ENCODE data around the gene PCDHA12. TPM values are rescaled to one million over a fixed set of nuclear protein-coding genes. Genes with fewer than 3 reads are reported as not detected.
"Not testable (repeated sequence)": the region's sequence is repeated elsewhere in the genome, so short reads cannot be mapped to it uniquely, and the experiment has no call there.

Gene PCDHA12, protein sequence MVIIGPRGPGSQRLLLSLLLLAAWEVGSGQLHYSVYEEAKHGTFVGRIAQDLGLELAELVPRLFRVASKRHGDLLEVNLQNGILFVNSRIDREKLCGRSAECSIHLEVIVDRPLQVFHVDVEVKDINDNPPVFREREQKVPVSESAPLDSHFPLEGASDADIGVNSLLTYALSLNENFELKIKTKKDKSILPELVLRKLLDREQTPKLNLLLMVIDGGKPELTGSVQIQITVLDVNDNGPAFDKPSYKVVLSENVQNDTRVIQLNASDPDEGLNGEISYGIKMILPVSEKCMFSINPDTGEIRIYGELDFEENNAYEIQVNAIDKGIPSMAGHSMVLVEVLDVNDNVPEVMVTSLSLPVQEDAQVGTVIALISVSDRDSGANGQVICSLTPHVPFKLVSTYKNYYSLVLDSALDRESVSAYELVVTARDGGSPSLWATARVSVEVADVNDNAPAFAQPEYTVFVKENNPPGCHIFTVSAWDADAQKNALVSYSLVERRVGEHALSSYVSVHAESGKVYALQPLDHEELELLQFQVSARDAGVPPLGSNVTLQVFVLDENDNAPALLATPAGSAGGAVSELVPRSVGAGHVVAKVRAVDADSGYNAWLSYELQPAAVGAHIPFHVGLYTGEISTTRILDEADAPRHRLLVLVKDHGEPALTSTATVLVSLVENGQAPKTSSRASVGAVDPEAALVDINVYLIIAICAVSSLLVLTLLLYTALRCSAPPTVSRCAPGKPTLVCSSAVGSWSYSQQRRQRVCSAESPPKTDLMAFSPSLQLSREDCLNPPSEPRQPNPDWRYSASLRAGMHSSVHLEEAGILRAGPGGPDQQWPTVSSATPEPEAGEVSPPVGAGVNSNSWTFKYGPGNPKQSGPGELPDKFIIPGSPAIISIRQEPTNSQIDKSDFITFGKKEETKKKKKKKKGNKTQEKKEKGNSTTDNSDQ
- not detected for total RNA-seq
- polyA plus RNA-seq = not detected
- total RNA-seq = not detected

DNA sequence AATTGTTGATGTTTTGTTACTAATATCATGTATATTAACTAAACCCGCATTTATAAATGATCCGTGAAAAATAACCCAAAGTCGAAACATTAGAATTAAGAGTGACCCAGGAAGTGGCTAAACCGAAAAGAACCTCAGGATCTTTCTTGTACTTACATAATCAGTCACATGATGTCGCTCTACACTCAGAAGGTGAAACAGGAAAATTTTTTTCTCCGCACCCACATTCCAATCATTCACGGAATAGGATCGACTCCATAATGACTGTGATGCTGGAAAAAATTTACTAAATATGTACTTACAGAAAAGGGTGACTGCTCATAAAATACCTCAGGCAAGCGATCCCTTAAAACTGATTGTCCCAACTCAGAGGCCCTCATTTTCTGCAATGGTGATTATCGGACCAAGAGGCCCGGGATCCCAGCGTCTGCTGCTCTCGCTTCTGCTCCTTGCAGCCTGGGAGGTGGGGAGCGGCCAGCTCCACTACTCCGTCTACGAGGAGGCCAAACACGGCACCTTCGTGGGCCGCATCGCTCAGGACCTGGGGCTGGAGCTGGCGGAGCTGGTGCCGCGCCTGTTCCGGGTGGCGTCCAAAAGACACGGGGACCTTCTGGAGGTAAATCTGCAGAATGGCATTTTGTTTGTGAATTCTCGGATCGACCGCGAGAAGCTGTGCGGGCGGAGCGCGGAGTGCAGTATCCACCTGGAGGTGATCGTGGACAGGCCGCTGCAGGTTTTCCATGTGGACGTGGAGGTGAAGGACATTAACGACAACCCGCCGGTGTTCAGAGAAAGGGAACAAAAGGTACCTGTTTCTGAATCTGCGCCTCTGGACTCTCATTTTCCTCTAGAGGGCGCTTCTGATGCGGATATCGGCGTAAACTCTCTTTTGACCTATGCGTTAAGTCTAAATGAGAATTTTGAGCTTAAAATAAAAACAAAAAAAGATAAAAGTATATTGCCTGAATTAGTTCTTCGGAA is at the start of gene PCDHA12:
TSS of gene PCDHA12 (plus strand) at position 224 of the 981 bp plus-strand sequence. CDS start at position 389, 165 bp downstream.
- Mint-ChIP-seq H3K4me3 (peak within 1 kb of the TSS in 1 of 10 donors; percentile 20), H3K27ac (peak within 1 kb of the TSS in 1 of 9 donors; percentile 52), H3K36me3 (peaks cover 0 to 21% (median 0%) of the 10 kb centered on the region in 5 donors), H3K27me3 (peaks cover 0 to 63% (median 61%) of the 10 kb centered on the region in 5 donors), H3K4me1 (no peaks in the 10 kb centered on the region), H3K9me3 (peaks cover under 1 to 86% (median 36%) of the 10 kb centered on the region in 11 donors)
- CTCF ChIA-PET = no interaction called here
- Histone ChIP-seq H3K9me3 (ENCODE audit: control insufficient read depth in 2 of 3, low read length in 3 of 3) (peaks cover 0 to 30% (median 0%) of the 10 kb centered on the region in 3 experiments), H3K4me1 (ENCODE audit: control insufficient read depth in 2 of 2, insufficient read depth in 2 of 2, low read length in 2 of 2) (no peaks in the 10 kb centered on the region), H3K27me3 (ENCODE audit: control insufficient read depth in 2 of 2, insufficient read depth in 2 of 2, low read length in 2 of 2) (peaks cover 0 to 4% of the 10 kb centered on the region in 2 donors), H3K27ac (ENCODE audit: low read depth, low read length) (no peak within 1 kb of the TSS), H3K36me3 (ENCODE audit: control insufficient read depth in 2 of 3, insufficient read depth in 3 of 3, low read length in 3 of 3) (no peaks in the 10 kb centered on the region), H3K4me3 (ENCODE audit: low read length) (no peak within 1 kb of the TSS)
- intact Hi-C loops (cut with micrococcal nuclease) = no loop called here
- DNase-seq (no peak), ATAC-seq (no peak)
- POLR2A ChIA-PET = no interaction called here

DNA sequence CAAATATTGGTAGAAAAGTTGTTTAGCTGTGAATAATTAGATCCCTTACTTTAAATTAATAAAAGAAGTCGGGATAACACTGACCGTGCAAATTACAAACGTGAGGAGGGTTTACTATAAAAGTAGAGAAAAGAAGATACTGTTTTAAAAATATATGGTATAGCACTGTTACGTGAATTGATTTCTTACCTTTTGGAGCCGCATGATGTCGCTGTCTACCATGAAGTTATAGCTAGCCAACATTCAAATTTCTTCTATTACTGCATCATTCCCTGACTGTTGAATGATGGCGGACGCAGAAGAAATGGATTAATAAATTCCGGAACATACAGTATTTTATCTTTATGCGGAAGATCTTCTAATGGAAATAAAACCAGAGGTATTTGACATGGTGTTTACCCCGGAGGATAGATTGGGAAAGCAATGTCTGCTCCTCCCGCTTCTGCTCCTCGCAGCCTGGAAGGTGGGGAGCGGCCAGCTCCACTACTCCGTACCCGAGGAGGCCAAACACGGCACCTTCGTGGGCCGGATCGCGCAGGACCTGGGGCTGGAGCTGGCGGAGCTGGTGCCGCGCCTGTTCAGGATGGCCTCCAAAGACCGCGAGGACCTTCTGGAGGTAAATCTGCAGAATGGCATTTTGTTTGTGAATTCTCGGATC is 47.3 kb upstream of the PCDHA12 start, which contains the start of gene PCDHA6:
TSS of gene PCDHA6 (plus strand) at position 257 of the 658 bp plus-strand sequence. CDS start at position 389, 132 bp downstream.
- Histone ChIP-seq H3K4me1 (ENCODE audit: control insufficient read depth in 2 of 2, insufficient read depth in 2 of 2, low read length in 2 of 2) (no peaks in the 10 kb centered on the region), H3K27me3 (ENCODE audit: control insufficient read depth in 2 of 2, insufficient read depth in 2 of 2, low read length in 2 of 2) (peaks cover 0 to 10% of the 10 kb centered on the region in 2 donors), H3K4me3 (ENCODE audit: low read length) (no peak within 1 kb of the TSS), H3K27ac (ENCODE audit: low read depth, low read length) (no peak within 1 kb of the TSS), H3K36me3 (ENCODE audit: control insufficient read depth in 2 of 3, insufficient read depth in 3 of 3, low read length in 3 of 3) (no peaks in the 10 kb centered on the region), H3K9me3 (ENCODE audit: control insufficient read depth in 2 of 3, low read length in 3 of 3) (peaks cover 0 to 28% (median 0%) of the 10 kb centered on the region in 3 experiments)
- DNase-seq = no peak
- CTCF ChIA-PET = no interaction called here
- Mint-ChIP-seq H3K36me3 (peaks cover 0 to 17% (median 0%) of the 10 kb centered on the region in 5 donors), H3K27me3 (peaks cover 3 to 57% (median 44%) of the 10 kb centered on the region in 5 donors), H3K27ac (peak within 1 kb of the TSS in 1 of 9 donors; percentile 65), H3K4me1 (no peaks in the 10 kb centered on the region), H3K4me3 (peak within 1 kb of the TSS in 1 of 10 donors; percentile 23), H3K9me3 (peaks cover 5 to 81% (median 35%) of the 10 kb centered on the region in 11 donors)
- intact Hi-C loops (cut with micrococcal nuclease) = no loop called here
- POLR2A ChIA-PET = no interaction called here
- ATAC-seq = no peak

DNA sequence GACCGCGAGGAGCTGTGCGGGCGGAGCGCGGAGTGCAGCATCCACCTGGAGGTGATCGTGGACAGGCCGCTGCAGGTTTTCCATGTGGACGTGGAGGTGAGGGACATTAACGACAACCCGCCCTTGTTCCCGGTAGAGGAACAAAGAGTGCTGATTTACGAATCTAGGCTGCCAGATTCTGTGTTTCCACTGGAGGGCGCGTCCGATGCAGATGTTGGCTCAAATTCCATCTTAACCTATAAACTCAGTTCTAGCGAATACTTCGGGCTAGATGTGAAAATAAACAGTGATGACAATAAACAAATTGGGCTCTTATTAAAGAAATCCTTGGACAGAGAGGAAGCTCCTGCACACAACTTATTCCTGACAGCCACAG is 46.8 kb upstream of the PCDHA12 start:
- Mint-ChIP-seq H3K4me1 (no peaks in the 10 kb centered on the region), H3K36me3 (peaks cover 0 to 21% (median 0%) of the 10 kb centered on the region in 5 donors), H3K4me3 (peak overlapping the region in 1 of 10 donors; percentile 23), H3K27ac (peak overlapping the region in 1 of 9 donors; percentile 58), H3K27me3 (peaks cover 3 to 62% (median 48%) of the 10 kb centered on the region in 5 donors), H3K9me3 (peaks cover 6 to 86% (median 38%) of the 10 kb centered on the region in 11 donors)
- Histone ChIP-seq H3K36me3 (ENCODE audit: control insufficient read depth in 2 of 3, insufficient read depth in 3 of 3, low read length in 3 of 3) (no peaks in the 10 kb centered on the region), H3K4me3 (ENCODE audit: low read length) (no peak overlapping the region), H3K4me1 (ENCODE audit: control insufficient read depth in 2 of 2, insufficient read depth in 2 of 2, low read length in 2 of 2) (no peaks in the 10 kb centered on the region), H3K27ac (ENCODE audit: low read depth, low read length) (no peak overlapping the region), H3K9me3 (ENCODE audit: control insufficient read depth in 2 of 3, low read length in 3 of 3) (peaks cover 0 to 32% (median 0%) of the 10 kb centered on the region in 3 experiments), H3K27me3 (ENCODE audit: control insufficient read depth in 2 of 2, insufficient read depth in 2 of 2, low read length in 2 of 2) (peaks cover 0 to 11% of the 10 kb centered on the region in 2 donors)
- ATAC-seq (no peak), DNase-seq (no peak)
- ChIA-PET CTCF (no interaction called here), POLR2A (no interaction called here)
- intact Hi-C loops (cut with micrococcal nuclease) = no loop called here

DNA sequence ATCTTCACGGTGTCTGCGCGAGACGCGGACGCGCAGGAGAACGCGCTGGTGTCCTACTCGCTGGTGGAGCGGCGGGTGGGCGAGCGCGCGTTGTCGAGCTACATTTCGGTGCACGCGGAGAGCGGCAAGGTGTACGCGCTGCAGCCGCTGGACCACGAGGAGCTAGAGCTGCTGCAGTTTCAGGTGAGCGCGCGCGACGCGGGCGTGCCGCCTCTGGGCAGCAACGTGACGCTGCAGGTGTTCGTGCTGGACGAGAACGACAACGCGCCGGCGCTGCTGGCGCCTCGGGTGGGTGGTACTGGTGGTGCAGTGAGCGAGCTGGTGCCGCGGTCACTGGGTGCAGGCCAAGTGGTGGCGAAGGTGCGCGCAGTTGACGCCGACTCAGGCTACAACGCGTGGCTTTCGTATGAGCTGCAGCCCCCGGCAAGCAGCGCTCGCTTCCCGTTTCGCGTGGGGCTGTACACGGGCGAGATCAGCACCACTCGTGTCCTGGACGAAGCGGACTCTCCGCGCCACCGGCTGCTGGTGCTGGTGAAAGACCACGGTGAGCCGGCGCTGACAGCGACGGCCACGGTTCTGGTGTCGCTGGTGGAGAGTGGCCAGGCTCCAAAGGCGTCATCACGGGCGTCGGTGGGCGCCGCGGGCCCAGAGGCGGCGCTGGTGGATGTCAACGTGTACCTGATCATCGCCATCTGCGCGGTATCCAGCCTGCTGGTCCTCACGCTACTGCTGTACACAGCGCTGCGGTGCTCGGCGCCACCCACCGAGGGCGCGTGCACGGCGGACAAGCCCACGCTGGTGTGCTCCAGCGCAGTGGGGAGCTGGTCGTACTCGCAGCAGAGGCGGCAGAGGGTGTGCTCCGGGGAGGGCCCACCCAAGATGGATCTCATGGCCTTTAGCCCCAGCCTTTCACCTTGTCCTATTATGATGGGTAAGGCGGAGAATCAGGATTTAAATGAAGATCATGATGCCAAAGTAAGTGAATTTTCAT is 45.3 kb upstream of the PCDHA12 start:
- POLR2A ChIA-PET; ATAC-seq; H3K27ac Mint-ChIP-seq; H3K4me1 Mint-ChIP-seq; H3K4me3 Mint-ChIP-seq; CTCF ChIA-PET; H3K27ac ChIP-seq (ENCODE audit: low read depth, low read length); H3K36me3 ChIP-seq (ENCODE audit: control insufficient read depth in 2 of 3, insufficient read depth in 3 of 3, low read length in 3 of 3); H3K4me3 ChIP-seq (ENCODE audit: low read length); intact Hi-C loops (cut with micrococcal nuclease); DNase-seq; H3K4me1 ChIP-seq (ENCODE audit: control insufficient read depth in 2 of 2, insufficient read depth in 2 of 2, low read length in 2 of 2): not testable (repeated sequence)
- peaks cover 0 to 30% (median 0%) of the 10 kb centered on the region in 3 experiments for H3K9me3 ChIP-seq (ENCODE audit: control insufficient read depth in 2 of 3, low read length in 3 of 3)
- peaks cover 0 to 26% (median 4%) of the 10 kb centered on the region in 5 donors for H3K36me3 Mint-ChIP-seq
- H3K27me3 ChIP-seq (ENCODE audit: control insufficient read depth in 2 of 2, insufficient read depth in 2 of 2, low read length in 2 of 2) = peaks cover 0 to 11% of the 10 kb centered on the region in 2 donors
- H3K27me3 Mint-ChIP-seq = peaks cover 3 to 74% (median 59%) of the 10 kb centered on the region in 5 donors
- peaks cover 9 to 91% (median 43%) of the 10 kb centered on the region in 11 donors for H3K9me3 Mint-ChIP-seq

DNA sequence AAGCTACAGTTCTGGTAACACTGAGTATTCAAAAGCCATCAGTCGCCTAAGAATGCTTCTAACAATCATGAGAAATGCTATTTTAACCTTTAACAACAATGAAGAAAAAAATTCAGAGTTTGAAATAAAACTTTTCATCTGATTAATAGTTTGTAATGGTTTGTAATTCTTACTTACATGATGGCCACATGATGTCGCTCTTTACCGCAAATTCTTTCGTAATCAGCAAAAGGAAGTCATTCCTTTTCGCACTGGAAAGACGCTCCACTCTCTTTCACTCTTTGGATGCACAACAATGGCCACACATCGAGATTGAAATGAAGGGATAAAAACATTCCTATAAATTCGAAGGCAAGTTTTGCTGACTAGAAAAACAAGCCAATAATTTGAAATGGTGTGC is 41.1 kb upstream of the PCDHA12 start, which contains the start of gene PCDHA7:
TSS of gene PCDHA7 (plus strand) at position 277 of the 400 bp plus-strand sequence. CDS start at position 392, 115 bp downstream.
- Histone ChIP-seq H3K4me1 (ENCODE audit: control insufficient read depth in 2 of 2, insufficient read depth in 2 of 2, low read length in 2 of 2) (no peaks in the 10 kb centered on the region), H3K27ac (ENCODE audit: low read depth, low read length) (no peak within 1 kb of the TSS), H3K27me3 (ENCODE audit: control insufficient read depth in 2 of 2, insufficient read depth in 2 of 2, low read length in 2 of 2) (peaks cover 0 to 7% of the 10 kb centered on the region in 2 donors), H3K9me3 (ENCODE audit: control insufficient read depth in 2 of 3, low read length in 3 of 3) (peaks cover 0 to 35% (median 0%) of the 10 kb centered on the region in 3 experiments), H3K36me3 (ENCODE audit: control insufficient read depth in 2 of 3, insufficient read depth in 3 of 3, low read length in 3 of 3) (no peaks in the 10 kb centered on the region), H3K4me3 (ENCODE audit: low read length) (no peak within 1 kb of the TSS)
- peaks cover 2 to 67% (median 22%) of the 10 kb centered on the region in 11 donors for H3K9me3 Mint-ChIP-seq
- no peaks in the 10 kb centered on the region for H3K4me1 Mint-ChIP-seq
- ChIA-PET POLR2A (no interaction called here), CTCF (no interaction called here)
- ATAC-seq = no peak
- intact Hi-C loops (cut with micrococcal nuclease) = no loop called here
- H3K27ac Mint-ChIP-seq = peak within 1 kb of the TSS in 1 of 9 donors; percentile 18
- DNase-seq = no peak
- H3K36me3 Mint-ChIP-seq = peaks cover 0 to 23% (median 4%) of the 10 kb centered on the region in 5 donors
- H3K4me3 Mint-ChIP-seq = peak within 1 kb of the TSS in 2 of 10 donors; percentile 5 to 6
- H3K27me3 Mint-ChIP-seq = peaks cover 0 to 56% (median 34%) of the 10 kb centered on the region in 5 donors
